Esophagus muscularis mucosa (tissue), 4 donors: Measurements from ENCODE around the gene SAP25. TPM values are rescaled to one million over a fixed set of nuclear protein-coding genes. Genes with fewer than 3 reads are reported as not detected.
A peak's percentile ranks its signal among the peaks of the same experiment; 100 is the strongest.

Source experiments
- DNase-seq: peaks from one replicate; pipeline ENCODE4 v3.0.0-alpha.2; 2017; ENCODE audit errors: extremely low spot score
- H3K27ac ChIP-seq, 4 donors: fragments of 200-600 bp; sonication (generic); replicated peaks in 1 of 4; 1 replicate in 3 of 4; 2 replicates in 1 of 4; pipeline ENCODE4 v1.5.1; 2016 to 2019; ENCODE audit warnings: mild to moderate bottlenecking in 1 of 4
- H3K27me3 ChIP-seq, 4 donors: fragments of 200-600 bp; sonication (generic); one replicate each; pipeline versions ENCODE4 v1.5.1 to v1.6.0; 2016 to 2019
- H3K36me3 ChIP-seq, 4 donors: fragments of 200-600 bp; sonication (generic); one replicate each; pipeline ENCODE4 v1.5.1; 2016 to 2019
- H3K4me1 ChIP-seq, 4 donors: fragments of 200-600 bp; sonication (generic); one replicate each; pipeline ENCODE4 v1.5.1; 2016 to 2019
- H3K4me3 ChIP-seq, 4 donors: fragments of 200-600 bp; sonication (generic); 1 replicate in 2 of 4; 2 replicates in 2 of 4; pipeline ENCODE4 v1.5.1; 2016 to 2019; ENCODE audit warnings: mild to moderate bottlenecking in 4 of 4, moderate library complexity in 1 of 4
- H3K9me3 ChIP-seq, 4 donors: fragments of 200-600 bp; sonication (generic); 1 replicate in 3 of 4; 2 replicates in 1 of 4; pipeline ENCODE4 v1.5.1; 2016 to 2019
- EP300 ChIP-seq: sonication (generic); formaldehyde crosslinking; IDR thresholded peaks from one replicate; pipeline ENCODE4 v1.6.1; 2017; ENCODE audit warnings: antibody characterized with exemption
- POLR2A ChIP-seq: fragments of 450-650 bp; IDR thresholded peaks from one replicate; pipeline ENCODE4 v1.6.1; 2017; ENCODE audit warnings: antibody characterized with exemption, moderate library complexity, mild to moderate bottlenecking, low read depth
- POLR2AphosphoS5 ChIP-seq, 2 donors: sonication (generic); formaldehyde crosslinking; IDR thresholded peaks; one replicate each; pipeline ENCODE4 v1.6.1; 2017; ENCODE audit warnings: antibody characterized with exemption in 2 of 2
- WGBS: methylation state at CpG from one replicate; pipeline ENCODE4 v1.1.5; 2018; 5-methylcytosine and 5-hydroxymethylcytosine counted together
- intact Hi-C: fragments of 100-400 bp; cut with DNase I; formaldehyde crosslinking; loops from one replicate; pipeline ENCODE4 v1.15.1; 2023
- total RNA-seq, 4 donors: library from RNA; depleted of rRNA; stranded (reverse); fragments of >200 nt; gene quantifications; one replicate each; pipeline versions ENCODE4 v1.1.0 to v1.2.1, GENCODE V29; 2016
- TF ChIP-seq, protein P1 (sequence below), 3 experiments: fragments of 200-600 bp in 2 of 3; fragments of 450-650 bp in 1 of 3; sonication (generic) in 2 of 3; IDR thresholded peaks; one replicate each; pipeline ENCODE4 v1.5.1; 2017 to 2019; ENCODE audit warnings: antibody characterized with exemption in 3 of 3, mild to moderate bottlenecking in 2 of 3, moderate library complexity in 1 of 3

SAP25 gene
- total RNA-seq, 4 donors from 2014 or later: 0.83 to 0.92 TPM; not detected in 2

- no peak overlapping the region for H3K4me3 ChIP-seq
- intact Hi-C loops: no loop called here
- WGBS: 79% methylated on average over 8 of the region's 20 CpGs
- peaks cover 43 to 58% (median 56%) of the 10 kb centered on the region in 4 donors for H3K36me3 ChIP-seq
- H3K27ac ChIP-seq: peak overlapping the region in 2 of 4 donors; percentile 89 to 95
- TF ChIP-seq POLR2A: no peak
- TF ChIP-seq EP300: no peak
- TF ChIP-seq POLR2AphosphoS5 (IDR thresholded peaks at IDR 0.05): no peak
- TF ChIP-seq, protein P1, sequence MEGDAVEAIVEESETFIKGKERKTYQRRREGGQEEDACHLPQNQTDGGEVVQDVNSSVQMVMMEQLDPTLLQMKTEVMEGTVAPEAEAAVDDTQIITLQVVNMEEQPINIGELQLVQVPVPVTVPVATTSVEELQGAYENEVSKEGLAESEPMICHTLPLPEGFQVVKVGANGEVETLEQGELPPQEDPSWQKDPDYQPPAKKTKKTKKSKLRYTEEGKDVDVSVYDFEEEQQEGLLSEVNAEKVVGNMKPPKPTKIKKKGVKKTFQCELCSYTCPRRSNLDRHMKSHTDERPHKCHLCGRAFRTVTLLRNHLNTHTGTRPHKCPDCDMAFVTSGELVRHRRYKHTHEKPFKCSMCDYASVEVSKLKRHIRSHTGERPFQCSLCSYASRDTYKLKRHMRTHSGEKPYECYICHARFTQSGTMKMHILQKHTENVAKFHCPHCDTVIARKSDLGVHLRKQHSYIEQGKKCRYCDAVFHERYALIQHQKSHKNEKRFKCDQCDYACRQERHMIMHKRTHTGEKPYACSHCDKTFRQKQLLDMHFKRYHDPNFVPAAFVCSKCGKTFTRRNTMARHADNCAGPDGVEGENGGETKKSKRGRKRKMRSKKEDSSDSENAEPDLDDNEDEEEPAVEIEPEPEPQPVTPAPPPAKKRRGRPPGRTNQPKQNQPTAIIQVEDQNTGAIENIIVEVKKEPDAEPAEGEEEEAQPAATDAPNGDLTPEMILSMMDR (IDR thresholded peaks at IDR 0.05): no peak
- H3K9me3 ChIP-seq: no peaks in the 10 kb centered on the region
- H3K4me1 ChIP-seq: peaks cover 34 to 49% (median 42%) of the 10 kb centered on the region in 4 donors
- H3K27me3 ChIP-seq: peaks cover 0 to 5% (median 0%) of the 10 kb centered on the region in 4 donors
- no peak for DNase-seq
Observed at GRCh38 chr7:100582041-100582579, 8.4 kb upstream of the SAP25 start.

DNA sequence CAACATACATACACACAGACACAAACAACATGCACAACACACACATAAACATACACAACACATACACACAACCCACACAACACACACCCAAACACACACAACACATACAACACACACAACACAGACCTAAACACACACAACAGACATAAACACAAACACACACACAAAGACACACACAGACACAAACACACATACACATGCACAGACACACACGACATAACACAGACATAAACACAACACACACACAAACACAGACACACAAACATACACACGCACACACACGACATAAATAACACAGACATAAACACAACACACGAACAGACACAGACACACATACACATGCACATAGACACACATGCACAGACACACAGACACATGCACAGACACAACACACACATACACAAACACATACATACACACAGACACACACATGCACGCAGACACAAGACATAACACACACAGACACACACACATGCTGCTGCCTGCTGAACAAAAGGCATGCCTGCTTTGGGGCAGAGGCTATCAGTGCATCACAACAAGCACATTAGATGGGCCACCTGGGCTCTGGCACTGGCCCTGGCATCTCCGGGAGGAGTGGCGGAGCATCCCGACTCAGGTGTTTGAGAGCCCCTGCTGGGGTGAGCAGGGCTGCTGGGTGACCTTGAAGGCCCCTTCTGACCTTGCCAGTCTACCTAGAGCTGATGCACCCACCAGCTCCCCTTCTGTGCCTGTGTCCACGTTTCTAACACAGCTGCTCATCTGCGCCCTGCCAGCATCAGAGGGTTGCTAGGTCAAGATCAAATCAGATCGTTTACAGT lies 7.0 kb upstream of the SAP25 start:
- WGBS: 82% methylated on average over 11 of the region's 11 CpGs
- H3K36me3 ChIP-seq: peaks cover 57 to 72% (median 70%) of the 10 kb centered on the region in 4 donors
- intact Hi-C loops: no loop called here
- peaks cover 30 to 44% (median 38%) of the 10 kb centered on the region in 4 donors for H3K4me1 ChIP-seq
- H3K4me3 ChIP-seq: no peak overlapping the region
- no peak for DNase-seq
- TF ChIP-seq EP300 (no peak), POLR2A (no peak), POLR2AphosphoS5 (IDR thresholded peaks at IDR 0.05) (no peak)
- TF ChIP-seq, protein P1 (IDR thresholded peaks at IDR 0.05): no peak
- peaks cover 0 to 13% (median 0%) of the 10 kb centered on the region in 4 donors for H3K27me3 ChIP-seq
- no peak overlapping the region for H3K27ac ChIP-seq
- H3K9me3 ChIP-seq: no peaks in the 10 kb centered on the region

- no peak for DNase-seq
- peaks cover 0 to 28% (median 0%) of the 10 kb centered on the region in 4 donors for H3K27me3 ChIP-seq
- no peak overlapping the region for H3K27ac ChIP-seq
- H3K9me3 ChIP-seq: no peaks in the 10 kb centered on the region
- peaks cover 68 to 94% (median 90%) of the 10 kb centered on the region in 4 donors for H3K36me3 ChIP-seq
- 85% methylated on average over 19 of the region's 28 CpGs for WGBS
- intact Hi-C loops: no loop called here
- H3K4me3 ChIP-seq: no peak overlapping the region
- peaks cover 10 to 23% (median 17%) of the 10 kb centered on the region in 4 donors for H3K4me1 ChIP-seq
- TF ChIP-seq, protein P1 (IDR thresholded peaks at IDR 0.05): no peak
- TF ChIP-seq EP300: no peak
- no peak for TF ChIP-seq POLR2AphosphoS5 (IDR thresholded peaks at IDR 0.05)
- no peak for TF ChIP-seq POLR2A
Observed at GRCh38 chr7:100578246-100579183, 4.8 kb upstream of the SAP25 start.

GRCh38 chr7:100577507-100577906 lies 3.8 kb upstream of the SAP25 start:
- peaks cover 68 to 95% (median 91%) of the 10 kb centered on the region in 4 donors for H3K36me3 ChIP-seq

More at GRCh38 chr7:100577507-100577906, 3.8 kb upstream of the SAP25 start:
- 94% methylated on average over 14 of the region's 14 CpGs for WGBS
- H3K27me3 ChIP-seq: peaks cover 0 to 38% (median 0%) of the 10 kb centered on the region in 4 donors
- no peaks in the 10 kb centered on the region for H3K9me3 ChIP-seq
- DNase-seq: no peak
- TF ChIP-seq POLR2A: no peak
- TF ChIP-seq, protein P1 (IDR thresholded peaks at IDR 0.05): no peak
- TF ChIP-seq EP300: no peak
- no peak for TF ChIP-seq POLR2AphosphoS5 (IDR thresholded peaks at IDR 0.05)
- H3K4me3 ChIP-seq: no peak overlapping the region
- intact Hi-C loops: no loop called here
- peaks cover 2 to 13% (median 7%) of the 10 kb centered on the region in 4 donors for H3K4me1 ChIP-seq
- H3K27ac ChIP-seq: no peak overlapping the region
